Bronchial epithelial cell (primary cell): Measurements from ENCODE around the gene BTBD19. TPM values are rescaled to one million over a fixed set of nuclear protein-coding genes. Genes with fewer than 3 reads are reported as not detected.

Experiments
- DNase-seq: peaks from one replicate; pipeline ENCODE4 v3.0.0-alpha.2; 2010; ENCODE audit warnings: low read depth
- FAIRE-seq: peaks from 2 replicates; lab custom pipeline; 2011; peaks lifted over from hg19 to GRCh38; lab: Jason Lieb, UNC
- H3K27me3 ChIP-seq: 2 replicates; pipeline ENCODE4 v1.5.1; 2011; ENCODE audit warnings: low read length; ENCODE audit not compliant: control insufficient read depth, insufficient read depth
- H3K36me3 ChIP-seq: 2 replicates; pipeline ENCODE4 v1.5.1; 2011; ENCODE audit warnings: low read length; ENCODE audit not compliant: control insufficient read depth, insufficient read depth
- H3K4me3 ChIP-seq: 2 replicates; pipeline ENCODE4 v1.5.1; 2011; ENCODE audit warnings: mild to moderate bottlenecking, low read depth, low read length, control low read depth
- total RNA-seq: library from RNA; depleted of rRNA; stranded (reverse); fragments of >200 nt; gene quantifications from 2 replicates; pipeline ENCODE4 v1.2.1, GENCODE V29; 2014
- TF ChIP-seq, protein P1 (sequence below): IDR thresholded peaks from 2 replicates; pipeline ENCODE4 v1.5.1; 2011; ENCODE audit warnings: mild to moderate bottlenecking, moderate library complexity, low read length, control low read depth, inconsistent platforms; ENCODE audit not compliant: insufficient read depth, severe bottlenecking

The BTBD19 gene
- total RNA-seq, 1 donor from 2014 or later = 0.53 TPM

DNA sequence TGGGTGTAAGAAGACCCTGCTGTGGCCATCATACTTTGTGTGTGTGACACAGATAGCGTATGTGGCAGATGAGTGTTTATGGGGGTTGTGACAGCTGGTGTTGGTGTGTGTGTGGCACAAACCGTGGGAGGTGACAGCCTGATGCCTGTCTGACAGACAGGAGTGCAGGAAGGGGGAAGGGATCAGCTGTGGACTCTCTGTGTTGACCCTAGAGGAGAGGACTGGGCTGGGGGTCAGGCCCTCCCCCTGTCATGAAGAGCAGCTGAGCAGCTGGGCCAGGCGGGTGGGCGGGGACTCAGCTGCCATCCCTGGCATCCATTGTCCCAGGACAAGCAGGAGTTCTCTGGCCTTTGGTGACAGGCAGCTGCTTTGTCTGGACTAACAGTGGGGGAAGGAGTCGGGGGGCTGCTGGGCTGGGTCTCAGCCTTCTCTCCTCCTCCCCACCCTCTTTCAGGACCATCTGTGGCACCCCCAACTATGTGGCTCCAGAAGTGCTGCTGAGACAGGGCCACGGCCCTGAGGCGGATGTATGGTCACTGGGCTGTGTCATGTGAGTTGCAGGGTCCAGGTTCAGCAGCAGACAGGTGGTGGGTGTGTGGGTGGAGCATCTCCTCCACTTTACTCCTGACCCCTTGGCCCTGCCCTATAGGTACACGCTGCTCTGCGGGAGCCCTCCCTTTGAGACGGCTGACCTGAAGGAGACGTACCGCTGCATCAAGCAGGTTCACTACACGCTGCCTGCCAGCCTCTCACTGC lies 5.8 kb upstream of the BTBD19 start:
- TF ChIP-seq, protein P1, sequence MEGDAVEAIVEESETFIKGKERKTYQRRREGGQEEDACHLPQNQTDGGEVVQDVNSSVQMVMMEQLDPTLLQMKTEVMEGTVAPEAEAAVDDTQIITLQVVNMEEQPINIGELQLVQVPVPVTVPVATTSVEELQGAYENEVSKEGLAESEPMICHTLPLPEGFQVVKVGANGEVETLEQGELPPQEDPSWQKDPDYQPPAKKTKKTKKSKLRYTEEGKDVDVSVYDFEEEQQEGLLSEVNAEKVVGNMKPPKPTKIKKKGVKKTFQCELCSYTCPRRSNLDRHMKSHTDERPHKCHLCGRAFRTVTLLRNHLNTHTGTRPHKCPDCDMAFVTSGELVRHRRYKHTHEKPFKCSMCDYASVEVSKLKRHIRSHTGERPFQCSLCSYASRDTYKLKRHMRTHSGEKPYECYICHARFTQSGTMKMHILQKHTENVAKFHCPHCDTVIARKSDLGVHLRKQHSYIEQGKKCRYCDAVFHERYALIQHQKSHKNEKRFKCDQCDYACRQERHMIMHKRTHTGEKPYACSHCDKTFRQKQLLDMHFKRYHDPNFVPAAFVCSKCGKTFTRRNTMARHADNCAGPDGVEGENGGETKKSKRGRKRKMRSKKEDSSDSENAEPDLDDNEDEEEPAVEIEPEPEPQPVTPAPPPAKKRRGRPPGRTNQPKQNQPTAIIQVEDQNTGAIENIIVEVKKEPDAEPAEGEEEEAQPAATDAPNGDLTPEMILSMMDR = no peak
- DNase-seq (no peak), FAIRE-seq (no peak)
- Histone ChIP-seq H3K36me3 (peaks cover 33% of the 10 kb centered on the region), H3K4me3 (peak overlapping the region; percentile 85), H3K27me3 (no peaks in the 10 kb centered on the region)

DNA sequence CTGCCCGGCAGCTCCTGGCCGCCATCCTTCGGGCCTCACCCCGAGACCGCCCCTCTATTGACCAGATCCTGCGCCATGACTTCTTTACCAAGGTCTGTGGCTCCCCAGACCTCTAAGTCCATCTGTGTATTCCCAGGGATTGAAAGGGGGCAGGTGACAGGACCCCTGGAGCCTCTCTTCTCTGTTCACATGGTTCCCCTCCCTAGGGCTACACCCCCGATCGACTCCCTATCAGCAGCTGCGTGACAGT lies 5.3 kb upstream of the BTBD19 start:
- Histone ChIP-seq H3K4me3 (no peak overlapping the region), H3K36me3 (peaks cover 33% of the 10 kb centered on the region), H3K27me3 (no peaks in the 10 kb centered on the region)
- DNase-seq = no peak
- FAIRE-seq = no peak
- TF ChIP-seq, protein P1 = no peak

DNA sequence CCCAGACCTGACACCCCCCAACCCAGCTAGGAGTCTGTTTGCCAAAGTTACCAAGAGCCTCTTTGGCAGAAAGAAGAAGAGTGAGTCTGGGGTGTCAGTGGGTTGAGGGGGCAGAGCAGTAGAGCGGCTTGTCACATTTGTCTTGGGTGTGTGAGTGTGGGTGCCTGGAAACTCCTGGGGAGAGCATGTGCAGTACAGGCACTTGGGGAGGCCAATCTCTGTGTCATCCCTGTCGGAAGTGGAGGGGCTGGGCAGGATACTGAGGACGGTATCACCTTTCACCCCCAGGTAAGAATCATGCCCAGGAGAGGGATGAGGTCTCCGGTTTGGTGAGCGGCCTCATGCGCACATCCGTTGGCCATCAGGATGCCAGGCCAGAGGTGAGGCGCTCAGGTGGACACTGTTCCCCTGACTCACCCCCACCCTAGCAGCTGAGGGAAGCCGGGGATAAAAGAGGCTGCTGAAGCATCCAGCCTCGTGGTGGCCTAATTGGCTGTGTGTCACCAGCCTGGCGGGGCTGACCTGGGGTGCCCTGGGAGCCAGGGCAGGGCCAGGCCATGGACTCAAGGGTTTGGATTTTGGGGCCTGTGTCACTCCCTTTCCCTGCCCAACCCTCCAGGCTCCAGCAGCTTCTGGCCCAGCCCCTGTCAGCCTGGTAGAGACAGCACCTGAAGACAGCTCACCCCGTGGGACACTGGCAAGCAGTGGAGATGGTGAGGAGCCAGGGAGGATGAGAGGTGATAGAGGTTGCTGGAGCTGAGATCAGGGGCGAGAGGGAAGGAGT lies 4.8 kb upstream of the BTBD19 start:
- DNase-seq = no peak
- TF ChIP-seq, protein P1 = no peak
- peaks cover 33% of the 10 kb centered on the region for H3K36me3 ChIP-seq
- no peaks in the 10 kb centered on the region for H3K27me3 ChIP-seq
- H3K4me3 ChIP-seq = no peak overlapping the region
- no peak for FAIRE-seq

DNA sequence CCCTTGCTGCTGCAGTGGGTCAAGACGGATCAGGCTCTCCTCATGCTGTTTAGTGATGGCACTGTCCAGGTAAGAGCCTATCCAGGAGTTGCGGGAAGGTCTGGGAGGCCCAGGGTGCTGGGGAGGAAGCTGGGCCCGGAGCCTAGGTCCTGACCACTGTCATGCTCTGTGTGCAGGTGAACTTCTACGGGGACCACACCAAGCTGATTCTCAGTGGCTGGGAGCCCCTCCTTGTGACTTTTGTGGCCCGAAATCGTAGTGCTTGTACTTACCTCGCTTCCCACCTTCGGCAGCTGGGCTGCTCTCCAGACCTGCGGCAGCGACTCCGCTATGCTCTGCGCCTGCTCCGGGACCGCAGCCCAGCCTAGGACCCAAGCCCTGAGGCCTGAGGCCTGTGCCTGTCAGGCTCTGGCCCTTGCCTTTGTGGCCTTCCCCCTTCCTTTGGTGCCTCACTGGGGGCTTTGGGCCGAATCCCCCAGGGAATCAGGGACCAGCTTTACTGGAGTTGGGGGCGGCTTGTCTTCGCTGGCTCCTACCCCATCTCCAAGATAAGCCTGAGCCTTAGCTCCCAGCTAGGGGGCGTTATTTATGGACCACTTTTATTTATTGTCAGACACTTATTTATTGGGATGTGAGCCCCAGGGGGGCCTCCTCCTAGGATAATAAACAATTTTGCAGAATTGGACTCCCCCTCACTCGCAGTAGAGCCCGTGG lies 2.9 kb upstream of the BTBD19 start:
- H3K36me3 ChIP-seq = peaks cover 34% of the 10 kb centered on the region
- no peak for FAIRE-seq

DNA sequence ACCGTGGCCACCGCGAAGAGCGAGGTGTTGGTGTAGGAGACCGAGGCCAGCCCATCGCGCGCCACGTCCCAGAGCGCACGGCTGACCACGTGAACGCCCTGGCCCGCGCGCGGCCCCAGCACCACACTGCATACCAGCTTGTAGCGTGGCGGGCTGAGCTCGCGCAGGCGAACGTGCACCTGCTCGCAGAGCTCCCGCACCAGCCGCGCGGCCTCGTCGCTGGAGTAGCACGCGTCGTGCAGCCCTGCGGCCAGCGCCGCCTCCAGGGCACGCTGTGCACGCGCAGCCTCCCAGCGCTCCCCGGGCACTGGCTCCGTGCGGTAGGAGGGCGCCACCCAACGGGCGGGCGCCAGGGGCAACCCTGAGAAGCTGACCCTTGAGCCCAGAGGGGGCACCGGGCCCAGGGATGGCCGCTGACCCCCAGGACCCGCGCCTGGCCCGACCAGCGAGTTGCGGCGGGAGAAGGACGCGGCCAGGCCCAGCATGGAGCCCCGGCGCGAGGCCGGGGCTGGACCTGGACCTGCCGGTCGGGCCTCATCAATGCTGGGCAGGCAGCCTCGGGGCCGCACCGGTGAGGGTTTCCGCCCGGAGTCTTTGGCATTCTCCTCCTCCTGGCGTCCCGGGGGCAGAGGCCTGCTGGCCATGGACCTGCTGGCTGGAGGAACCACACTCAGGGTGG lies 2.2 kb upstream of the BTBD19 start:
- DNase-seq = no peak
- no peak overlapping the region for H3K4me3 ChIP-seq
- H3K36me3 ChIP-seq = peaks cover 34% of the 10 kb centered on the region
- H3K27me3 ChIP-seq = no peaks in the 10 kb centered on the region
- TF ChIP-seq, protein P1 = no peak
- FAIRE-seq = no peak

More for the DNA sequence above, 2.9 kb upstream of the BTBD19 start:
- no peak for DNase-seq
- no peaks in the 10 kb centered on the region for H3K27me3 ChIP-seq
- no peak overlapping the region for H3K4me3 ChIP-seq
- TF ChIP-seq, protein P1 = no peak
